Uterus (tissue), 2 donors: ENCODE measurements around the gene UNC5CL.

Experiments
- CTCF ChIP-seq, 4 experiments: fragments of 200-600 bp in 2 of 4; fragments of 450-650 bp in 2 of 4; sonication (generic) in 2 of 4; IDR thresholded peaks; one replicate each; pipeline ENCODE4 v1.5.1; 2016 to 2019; ENCODE audit warnings: antibody characterized with exemption in 4 of 4, mild to moderate bottlenecking in 2 of 4, moderate library complexity in 1 of 4
- POLR2A ChIP-seq, 2 donors: fragments of 450-650 bp; IDR thresholded peaks; one replicate each; pipeline ENCODE4 v1.6.1; 2016; ENCODE audit warnings: antibody characterized with exemption in 2 of 2, mild to moderate bottlenecking in 1 of 2, moderate library complexity in 1 of 2

- no peak for TF ChIP-seq CTCF (IDR thresholded peaks at IDR 0.05)
- TF ChIP-seq POLR2A (IDR thresholded peaks at IDR 0.05): no peak
These were observed 50.4 kb downstream of the UNC5CL start for GRCh38 chr6:40988634-40989033.
